Subcutaneous preadipocyte (primary cell): ENCODE data around the gene DCD. TPM values are rescaled to one million over a fixed set of nuclear protein-coding genes. Genes with fewer than 3 reads are reported as not detected.

Experiments
- total RNA-seq: library from RNA; depleted of rRNA; stranded (reverse); fragments of >200 nt; gene quantifications from 2 replicates; pipeline ENCODE4 v1.2.3, GENCODE V29; 2012

DCD gene, protein sequence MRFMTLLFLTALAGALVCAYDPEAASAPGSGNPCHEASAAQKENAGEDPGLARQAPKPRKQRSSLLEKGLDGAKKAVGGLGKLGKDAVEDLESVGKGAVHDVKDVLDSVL
- not detected in 2 replicates for total RNA-seq

DNA sequence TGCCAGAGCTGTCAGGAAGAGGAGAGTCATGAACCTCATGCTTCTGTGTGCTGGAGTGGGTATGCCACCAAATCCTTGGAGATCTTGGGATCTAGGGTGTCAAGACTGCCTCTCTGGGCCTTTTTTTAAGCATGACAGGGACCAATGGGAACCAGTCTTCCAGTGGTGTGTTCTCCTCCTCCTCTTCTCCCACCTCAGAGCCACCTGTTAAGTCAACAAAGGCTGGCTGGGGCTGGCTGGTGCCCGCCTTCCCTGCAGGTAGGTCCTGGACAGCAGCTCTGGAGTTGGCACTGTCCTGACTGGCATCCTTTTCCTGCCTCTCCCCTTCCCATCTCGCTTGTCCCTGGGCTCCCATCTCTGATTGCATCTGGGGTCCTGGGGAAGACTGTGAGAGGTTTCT, at the start of gene DCD:
TSS of gene DCD (minus strand) at position 101 of the 400 bp plus-strand sequence. CDS start at position 39, 62 bp downstream.

DNA sequence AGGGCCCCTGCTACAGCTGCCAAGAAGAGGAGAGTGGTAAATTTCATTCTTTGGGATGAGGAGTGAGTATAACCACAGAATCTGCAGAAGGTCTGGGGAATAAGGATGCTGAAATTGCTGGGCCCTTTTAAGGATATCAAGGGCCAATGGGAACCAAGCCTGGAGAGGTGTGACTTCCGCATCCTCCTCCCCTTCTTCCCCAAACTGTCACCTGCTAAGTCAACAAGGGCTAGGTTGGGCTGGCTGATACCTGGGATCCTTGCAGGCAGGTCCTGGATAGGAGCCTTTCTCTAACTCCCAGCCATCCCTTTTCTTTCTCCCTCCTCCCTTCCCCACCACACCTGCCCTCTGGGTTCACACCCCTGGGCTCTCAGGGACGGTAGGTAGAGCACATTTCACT, 13.4 kb downstream of the DCD start, which contains the start of gene LACRT:
TSS of gene LACRT (minus strand) at position 101 of the 400 bp plus-strand sequence. CDS start at position 47, 54 bp downstream.

Other genes with a start within 250 kb of the DCD start
- 351 and 524 TPM in 2 replicates for gene ITGA5, start 229.1 kb downstream of the DCD start, total RNA-seq
- gene GTSF1, start 174.8 kb downstream of the DCD start, total RNA-seq = not detected in 2 replicates
- gene NCKAP1L, start 150.6 kb downstream of the DCD start, total RNA-seq = under 0.01 TPM in 2 replicates
- 0.78 and 1.5 TPM in 2 replicates for gene PDE1B, start 98.8 kb downstream of the DCD start, total RNA-seq
- gene PPP1R1A, start 59.7 kb downstream of the DCD start, total RNA-seq = not detected in 2 replicates
- gene LACRT, start 13.5 kb downstream of the DCD start, total RNA-seq = not detected in 2 replicates
- gene MUCL1, start 206.2 kb upstream of the DCD start, total RNA-seq = not detected in 2 replicates